Keratinocyte (primary cell): ENCODE measurements around the gene LIX1.

Experiments
- EZH2 ChIP-seq: IDR thresholded peaks from one replicate; pipeline ENCODE4 v1.6.1; 2012; ENCODE audit warnings: inconsistent platforms, mild to moderate bottlenecking, low read length, moderate library complexity
- TF ChIP-seq, protein P1 (sequence below), 3 experiments: IDR thresholded peaks in 1 of 3; conservative IDR thresholded peaks in 1 of 3; optimal IDR thresholded peaks in 1 of 3; 2 replicates in 2 of 3; 3 replicates in 1 of 3; pipeline versions ENCODE3 to v1.5.1; 2011; ENCODE audit warnings: low read length in 3 of 3, mild to moderate bottlenecking in 3 of 3, moderate library complexity in 2 of 3, control low read depth in 1 of 3, inconsistent platforms in 1 of 3; ENCODE audit not compliant: insufficient read depth in 2 of 3; ENCODE audit errors: extremely low read depth in 1 of 3

DNA sequence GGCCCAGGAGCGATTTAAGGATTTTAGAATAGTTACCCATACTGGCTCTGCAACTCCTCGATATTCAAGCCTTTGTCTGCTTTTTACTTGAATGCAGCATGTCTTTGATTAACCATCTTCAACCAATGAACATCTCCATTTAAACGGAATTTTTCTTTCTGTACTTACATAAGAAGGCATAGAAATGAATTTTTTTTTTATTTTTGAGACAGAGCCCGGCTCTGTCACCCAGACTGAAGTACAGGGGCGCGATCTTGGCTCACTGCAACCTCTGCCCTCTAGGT is 41.5 kb upstream of the LIX1 start:
- no peak for TF ChIP-seq EZH2
- TF ChIP-seq, protein P1, sequence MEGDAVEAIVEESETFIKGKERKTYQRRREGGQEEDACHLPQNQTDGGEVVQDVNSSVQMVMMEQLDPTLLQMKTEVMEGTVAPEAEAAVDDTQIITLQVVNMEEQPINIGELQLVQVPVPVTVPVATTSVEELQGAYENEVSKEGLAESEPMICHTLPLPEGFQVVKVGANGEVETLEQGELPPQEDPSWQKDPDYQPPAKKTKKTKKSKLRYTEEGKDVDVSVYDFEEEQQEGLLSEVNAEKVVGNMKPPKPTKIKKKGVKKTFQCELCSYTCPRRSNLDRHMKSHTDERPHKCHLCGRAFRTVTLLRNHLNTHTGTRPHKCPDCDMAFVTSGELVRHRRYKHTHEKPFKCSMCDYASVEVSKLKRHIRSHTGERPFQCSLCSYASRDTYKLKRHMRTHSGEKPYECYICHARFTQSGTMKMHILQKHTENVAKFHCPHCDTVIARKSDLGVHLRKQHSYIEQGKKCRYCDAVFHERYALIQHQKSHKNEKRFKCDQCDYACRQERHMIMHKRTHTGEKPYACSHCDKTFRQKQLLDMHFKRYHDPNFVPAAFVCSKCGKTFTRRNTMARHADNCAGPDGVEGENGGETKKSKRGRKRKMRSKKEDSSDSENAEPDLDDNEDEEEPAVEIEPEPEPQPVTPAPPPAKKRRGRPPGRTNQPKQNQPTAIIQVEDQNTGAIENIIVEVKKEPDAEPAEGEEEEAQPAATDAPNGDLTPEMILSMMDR (optimal IDR thresholded peaks at IDR 0.05 in 1 of 3, IDR thresholded peaks at IDR 0.05 in 1 of 3, conservative IDR thresholded peaks at IDR 0.05 in 1 of 3; ENCODE audit: extremely low read depth in 1 of 3, insufficient read depth in 2 of 3, low read length in 3 of 3) = no peak
